ENCODE results near the gene COPS9. TPM values are rescaled to one million over a fixed set of nuclear protein-coding genes. Genes with fewer than 3 reads are reported as not detected.

Gene COPS9
- total and polyA plus RNA-seq, 2 donors (not counting 1 experiment from before 2014, with no cell fraction given) = 104 to 176 TPM

DNA sequence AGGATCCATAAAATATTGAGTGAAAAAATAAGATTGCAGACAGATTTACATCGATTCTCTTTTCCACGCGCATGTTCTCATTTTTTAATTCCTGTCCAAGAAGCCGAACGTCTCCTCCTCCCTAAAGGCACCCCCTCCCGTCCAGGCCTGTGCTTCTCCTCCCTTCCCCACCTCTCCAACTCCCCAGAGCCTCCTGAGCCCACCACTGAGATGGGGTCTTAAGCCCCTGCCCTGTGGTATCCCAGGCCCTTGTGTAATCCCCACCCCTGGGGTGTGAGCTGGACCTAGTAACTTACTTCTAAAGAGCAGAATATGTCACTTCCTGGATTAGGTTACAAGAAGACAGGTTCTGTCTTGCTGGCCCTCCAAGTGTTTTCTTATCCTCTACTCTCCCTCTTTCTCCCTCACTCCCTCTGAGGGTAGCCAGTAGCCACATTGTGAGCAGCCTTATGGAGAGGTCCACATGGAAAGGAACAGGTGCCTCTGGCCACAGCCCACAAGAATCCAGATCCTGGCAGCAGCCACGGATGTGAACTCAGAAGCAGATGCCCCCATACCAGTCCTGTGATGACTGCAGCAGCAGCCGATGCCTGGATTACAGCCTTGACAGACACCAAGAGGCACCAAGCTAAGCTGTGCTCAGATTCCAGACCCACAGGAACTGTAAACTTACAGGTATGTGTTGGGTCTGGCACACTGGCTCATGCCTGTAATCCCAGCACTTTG is 44.0 kb upstream of the COPS9 start:
- no peak overlapping the region for H3K4me3 ChIP-seq (replicated peaks in 1 of 4; ENCODE audit: control extremely low read depth in 1 of 4, insufficient read depth in 1 of 4, low read depth in 3 of 4, low read length in 4 of 4)
- no peak overlapping the region for H3K9ac ChIP-seq (ENCODE audit: insufficient read depth, low read length)
- DNase-seq (ENCODE audit: low read depth in 2 of 2) = no peak
- peaks cover 19% of the 10 kb centered on the region for H3K27me3 ChIP-seq (ENCODE audit: control insufficient read depth, insufficient read depth, low read length)
- no peak overlapping the region for H2AFZ ChIP-seq (ENCODE audit: low read length)
- no peaks in the 10 kb centered on the region for H3K4me1 ChIP-seq (ENCODE audit: control insufficient read depth, extremely low read depth, insufficient read depth, low read length)
- H3K9me3 ChIP-seq (ENCODE audit: control insufficient read depth, insufficient read depth, low read depth, low read length) = no peaks in the 10 kb centered on the region
- no peak for TF ChIP-seq EZH2 (IDR thresholded peaks at IDR 0.05; ENCODE audit: low read length, missing control alignments)
- TF ChIP-seq, protein P1, sequence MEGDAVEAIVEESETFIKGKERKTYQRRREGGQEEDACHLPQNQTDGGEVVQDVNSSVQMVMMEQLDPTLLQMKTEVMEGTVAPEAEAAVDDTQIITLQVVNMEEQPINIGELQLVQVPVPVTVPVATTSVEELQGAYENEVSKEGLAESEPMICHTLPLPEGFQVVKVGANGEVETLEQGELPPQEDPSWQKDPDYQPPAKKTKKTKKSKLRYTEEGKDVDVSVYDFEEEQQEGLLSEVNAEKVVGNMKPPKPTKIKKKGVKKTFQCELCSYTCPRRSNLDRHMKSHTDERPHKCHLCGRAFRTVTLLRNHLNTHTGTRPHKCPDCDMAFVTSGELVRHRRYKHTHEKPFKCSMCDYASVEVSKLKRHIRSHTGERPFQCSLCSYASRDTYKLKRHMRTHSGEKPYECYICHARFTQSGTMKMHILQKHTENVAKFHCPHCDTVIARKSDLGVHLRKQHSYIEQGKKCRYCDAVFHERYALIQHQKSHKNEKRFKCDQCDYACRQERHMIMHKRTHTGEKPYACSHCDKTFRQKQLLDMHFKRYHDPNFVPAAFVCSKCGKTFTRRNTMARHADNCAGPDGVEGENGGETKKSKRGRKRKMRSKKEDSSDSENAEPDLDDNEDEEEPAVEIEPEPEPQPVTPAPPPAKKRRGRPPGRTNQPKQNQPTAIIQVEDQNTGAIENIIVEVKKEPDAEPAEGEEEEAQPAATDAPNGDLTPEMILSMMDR (conservative IDR thresholded peaks at IDR 0.05 in 1 of 2, IDR thresholded peaks at IDR 0.05 in 1 of 2; ENCODE audit: low read depth in 1 of 2, low read length in 2 of 2) = no peak
- no peaks in the 10 kb centered on the region for H4K20me1 ChIP-seq (ENCODE audit: control insufficient read depth, extremely low read depth, insufficient read depth, low read length)
- H3K36me3 ChIP-seq (ENCODE audit: control insufficient read depth, insufficient read depth, low read length) = no peaks in the 10 kb centered on the region
- no peaks in the 10 kb centered on the region for H3K79me2 ChIP-seq (ENCODE audit: control insufficient read depth, insufficient read depth, low read length)
- H3K4me2 ChIP-seq (ENCODE audit: extremely low read depth, insufficient read depth, low read length) = no peak overlapping the region
- H3K27ac ChIP-seq (ENCODE audit: insufficient read depth, low read length) = no peak overlapping the region

DNA sequence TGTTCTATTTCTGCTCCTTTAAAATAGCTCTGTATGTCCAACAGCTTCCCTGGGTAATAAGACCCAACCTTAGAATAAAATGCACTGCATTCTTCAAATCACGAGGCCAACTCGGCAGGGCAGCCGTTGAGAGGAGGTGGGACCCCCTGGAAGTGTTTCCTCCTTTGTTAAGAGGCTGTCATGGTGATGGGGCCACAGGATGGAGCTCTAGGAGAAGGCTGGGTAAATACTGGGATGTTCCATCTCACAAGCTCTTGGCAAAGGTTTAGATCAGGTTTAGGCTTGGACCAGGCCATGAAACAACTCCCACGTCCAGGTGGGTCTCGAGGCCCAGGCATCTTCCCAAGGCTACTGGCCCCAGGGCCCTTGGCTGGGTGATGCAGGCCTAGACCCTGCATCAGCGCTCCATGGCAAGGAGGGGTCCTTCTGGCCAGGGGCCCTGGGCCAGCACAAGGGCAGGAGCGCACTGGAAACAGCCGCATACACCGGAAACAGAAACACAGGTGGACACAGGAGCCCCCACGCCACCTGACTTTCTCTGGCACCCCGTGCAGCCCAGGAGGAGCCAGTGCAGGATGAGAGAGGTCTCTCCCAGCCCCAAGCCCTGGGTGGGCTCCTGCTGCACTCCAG is 43.2 kb upstream of the COPS9 start:
- Histone ChIP-seq H3K9ac (ENCODE audit: insufficient read depth, low read length) (no peak overlapping the region), H3K79me2 (ENCODE audit: control insufficient read depth, insufficient read depth, low read length) (no peaks in the 10 kb centered on the region), H3K4me1 (ENCODE audit: control insufficient read depth, extremely low read depth, insufficient read depth, low read length) (no peaks in the 10 kb centered on the region), H3K4me3 (replicated peaks in 1 of 4; ENCODE audit: control extremely low read depth in 1 of 4, insufficient read depth in 1 of 4, low read depth in 3 of 4, low read length in 4 of 4) (no peak overlapping the region), H3K4me2 (ENCODE audit: extremely low read depth, insufficient read depth, low read length) (no peak overlapping the region), H4K20me1 (ENCODE audit: control insufficient read depth, extremely low read depth, insufficient read depth, low read length) (no peaks in the 10 kb centered on the region), H2AFZ (ENCODE audit: low read length) (no peak overlapping the region), H3K36me3 (ENCODE audit: control insufficient read depth, insufficient read depth, low read length) (no peaks in the 10 kb centered on the region), H3K9me3 (ENCODE audit: control insufficient read depth, insufficient read depth, low read depth, low read length) (no peaks in the 10 kb centered on the region), H3K27ac (ENCODE audit: insufficient read depth, low read length) (no peak overlapping the region), H3K27me3 (ENCODE audit: control insufficient read depth, insufficient read depth, low read length) (peaks cover 19% of the 10 kb centered on the region)
- no peak for DNase-seq (ENCODE audit: low read depth in 2 of 2)
- TF ChIP-seq, protein P1 (conservative IDR thresholded peaks at IDR 0.05 in 1 of 2, IDR thresholded peaks at IDR 0.05 in 1 of 2; ENCODE audit: low read depth in 1 of 2, low read length in 2 of 2) = no peak
- no peak for TF ChIP-seq EZH2 (IDR thresholded peaks at IDR 0.05; ENCODE audit: low read length, missing control alignments)

DNA sequence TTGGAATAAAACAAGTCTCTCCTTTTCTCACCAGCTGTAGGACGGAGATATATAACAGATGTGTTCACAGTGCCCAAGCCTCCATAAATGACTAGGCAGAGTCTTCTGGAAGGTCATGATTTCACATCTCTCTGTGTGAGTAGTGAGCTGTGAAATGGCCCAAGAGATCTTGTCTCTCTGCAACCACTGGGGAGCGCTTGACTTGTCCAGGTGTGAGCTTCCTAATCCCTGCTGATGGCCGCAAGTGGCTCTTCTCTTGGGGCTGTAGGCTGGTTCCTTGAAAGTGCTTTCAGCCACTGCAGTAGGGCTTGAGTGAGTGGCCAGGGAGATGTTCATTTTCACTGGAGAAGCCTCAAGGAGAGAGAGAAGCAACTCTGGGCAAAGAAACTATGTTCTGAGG is 42.5 kb upstream of the COPS9 start:
- Histone ChIP-seq H3K4me1 (ENCODE audit: control insufficient read depth, extremely low read depth, insufficient read depth, low read length) (no peaks in the 10 kb centered on the region), H3K36me3 (ENCODE audit: control insufficient read depth, insufficient read depth, low read length) (no peaks in the 10 kb centered on the region), H3K4me2 (ENCODE audit: extremely low read depth, insufficient read depth, low read length) (no peak overlapping the region), H3K9me3 (ENCODE audit: control insufficient read depth, insufficient read depth, low read depth, low read length) (no peaks in the 10 kb centered on the region), H3K9ac (ENCODE audit: insufficient read depth, low read length) (no peak overlapping the region), H3K27ac (ENCODE audit: insufficient read depth, low read length) (no peak overlapping the region), H3K79me2 (ENCODE audit: control insufficient read depth, insufficient read depth, low read length) (no peaks in the 10 kb centered on the region), H4K20me1 (ENCODE audit: control insufficient read depth, extremely low read depth, insufficient read depth, low read length) (no peaks in the 10 kb centered on the region), H3K4me3 (replicated peaks in 1 of 4; ENCODE audit: control extremely low read depth in 1 of 4, insufficient read depth in 1 of 4, low read depth in 3 of 4, low read length in 4 of 4) (no peak overlapping the region), H2AFZ (ENCODE audit: low read length) (no peak overlapping the region), H3K27me3 (ENCODE audit: control insufficient read depth, insufficient read depth, low read length) (peaks cover 19% of the 10 kb centered on the region)
- TF ChIP-seq EZH2 (IDR thresholded peaks at IDR 0.05; ENCODE audit: low read length, missing control alignments) = no peak
- TF ChIP-seq, protein P1 (conservative IDR thresholded peaks at IDR 0.05 in 1 of 2, IDR thresholded peaks at IDR 0.05 in 1 of 2; ENCODE audit: low read depth in 1 of 2, low read length in 2 of 2) = no peak
- no peak for DNase-seq (ENCODE audit: low read depth in 2 of 2)

Data from fibroblast of lung (primary cell).